ENCODE data around the gene C1orf35.
A peak's percentile ranks its signal among the peaks of the same experiment; 100 is the strongest.

C1orf35 gene

GRCh38 chr1:228094432-228095016, 8.6 kb downstream of the C1orf35 start:
- no peak for DNase-seq (ENCODE audit: low spot score)

- DNase-seq (ENCODE audit: low spot score): no peak
These were observed 9.8 kb downstream of the C1orf35 start for GRCh38 chr1:228093050-228093906.

GRCh38 chr1:228092342-228093049, 10.6 kb downstream of the C1orf35 start:
- no peak for DNase-seq (ENCODE audit: low spot score)

GRCh38 chr1:228091084-228091483, 12.0 kb downstream of the C1orf35 start:
- no peak for DNase-seq (ENCODE audit: low spot score)

- no peak for DNase-seq (ENCODE audit: low spot score)
These were observed 12.5 kb downstream of the C1orf35 start for GRCh38 chr1:228090613-228091081.

- no peak for DNase-seq (ENCODE audit: low spot score)
These were observed 13.4 kb downstream of the C1orf35 start for GRCh38 chr1:228089519-228090380.

GRCh38 chr1:228088586-228089498, 14.3 kb downstream of the C1orf35 start:
- no peak for DNase-seq (ENCODE audit: low spot score)

- DNase-seq (ENCODE audit: low spot score): no peak
These were observed 15.3 kb downstream of the C1orf35 start for GRCh38 chr1:228087771-228088251.

GRCh38 chr1:228085287-228085951, 17.7 kb downstream of the C1orf35 start:
- DNase-seq (ENCODE audit: low spot score): no peak

GRCh38 chr1:228084797-228085196, 18.3 kb downstream of the C1orf35 start:
- no peak for DNase-seq (ENCODE audit: low spot score)

GRCh38 chr1:228084325-228084724, 18.8 kb downstream of the C1orf35 start:
- DNase-seq (ENCODE audit: low spot score): no peak

GRCh38 chr1:228083871-228084278, 19.2 kb downstream of the C1orf35 start:
- DNase-seq (ENCODE audit: low spot score): no peak

- peak; percentile 42 for DNase-seq (ENCODE audit: low spot score)
These were observed 19.9 kb downstream of the C1orf35 start for GRCh38 chr1:228082918-228083870.

GRCh38 chr1:228082214-228082917, 20.8 kb downstream of the C1orf35 start, which contains the start of gene ARF1:
Gene ARF1 (plus strand): TSS chr1:228082708. CDS start chr1:228097115, 14,407 bp downstream.
- peak; percentile 95 for DNase-seq (ENCODE audit: low spot score)

- peak; percentile 41 for DNase-seq (ENCODE audit: low spot score)
These were observed 21.4 kb downstream of the C1orf35 start for GRCh38 chr1:228081578-228082213.

- no peak for DNase-seq (ENCODE audit: low spot score)
These were observed 22.0 kb downstream of the C1orf35 start for GRCh38 chr1:228081144-228081543.

GRCh38 chr1:228079601-228080263, 23.4 kb downstream of the C1orf35 start:
- DNase-seq (ENCODE audit: low spot score): no peak
